Measurements from ENCODE around the gene GJB1. TPM values are rescaled to one million over a fixed set of nuclear protein-coding genes. Genes with fewer than 3 reads are reported as not detected.

GJB1 gene
- total RNA-seq, result 12.3 and 12.4 TPM in 2 replicates
- long read RNA-seq, partial matches to known transcripts, result 0 of 1 reads
- long read RNA-seq, other reads (novel, unspliced or antisense), result 0 of 1 reads

GRCh38 chrX:71222929-71223328 is at the start of gene GJB1:
TSS of gene GJB1 (plus strand) at chrX:71223224. CDS start at chrX:71223708, 484 bp downstream.
- peak within 1 kb of the TSS; percentile 88 for H3K4me3 Mint-ChIP-seq
- H3K27ac Mint-ChIP-seq (ENCODE audit: unreplicated experiment), result peak within 1 kb of the TSS; percentile 91
- H3K9me3 Mint-ChIP-seq, result peaks cover 4% of the 10 kb centered on the region
- peaks cover 3% of the 10 kb centered on the region for H3K36me3 Mint-ChIP-seq (ENCODE audit: low read depth)
- DNase-seq (ENCODE audit: low read depth, low spot score), result peak; percentile 3
- no peaks in the 10 kb centered on the region for H3K27me3 Mint-ChIP-seq (ENCODE audit: low read depth)
- TF ChIP-seq, protein P1, sequence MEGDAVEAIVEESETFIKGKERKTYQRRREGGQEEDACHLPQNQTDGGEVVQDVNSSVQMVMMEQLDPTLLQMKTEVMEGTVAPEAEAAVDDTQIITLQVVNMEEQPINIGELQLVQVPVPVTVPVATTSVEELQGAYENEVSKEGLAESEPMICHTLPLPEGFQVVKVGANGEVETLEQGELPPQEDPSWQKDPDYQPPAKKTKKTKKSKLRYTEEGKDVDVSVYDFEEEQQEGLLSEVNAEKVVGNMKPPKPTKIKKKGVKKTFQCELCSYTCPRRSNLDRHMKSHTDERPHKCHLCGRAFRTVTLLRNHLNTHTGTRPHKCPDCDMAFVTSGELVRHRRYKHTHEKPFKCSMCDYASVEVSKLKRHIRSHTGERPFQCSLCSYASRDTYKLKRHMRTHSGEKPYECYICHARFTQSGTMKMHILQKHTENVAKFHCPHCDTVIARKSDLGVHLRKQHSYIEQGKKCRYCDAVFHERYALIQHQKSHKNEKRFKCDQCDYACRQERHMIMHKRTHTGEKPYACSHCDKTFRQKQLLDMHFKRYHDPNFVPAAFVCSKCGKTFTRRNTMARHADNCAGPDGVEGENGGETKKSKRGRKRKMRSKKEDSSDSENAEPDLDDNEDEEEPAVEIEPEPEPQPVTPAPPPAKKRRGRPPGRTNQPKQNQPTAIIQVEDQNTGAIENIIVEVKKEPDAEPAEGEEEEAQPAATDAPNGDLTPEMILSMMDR (conservative IDR thresholded peaks at IDR 0.05), result no peak
- peaks cover 46% of the 10 kb centered on the region for H3K4me1 Mint-ChIP-seq

DNA sequence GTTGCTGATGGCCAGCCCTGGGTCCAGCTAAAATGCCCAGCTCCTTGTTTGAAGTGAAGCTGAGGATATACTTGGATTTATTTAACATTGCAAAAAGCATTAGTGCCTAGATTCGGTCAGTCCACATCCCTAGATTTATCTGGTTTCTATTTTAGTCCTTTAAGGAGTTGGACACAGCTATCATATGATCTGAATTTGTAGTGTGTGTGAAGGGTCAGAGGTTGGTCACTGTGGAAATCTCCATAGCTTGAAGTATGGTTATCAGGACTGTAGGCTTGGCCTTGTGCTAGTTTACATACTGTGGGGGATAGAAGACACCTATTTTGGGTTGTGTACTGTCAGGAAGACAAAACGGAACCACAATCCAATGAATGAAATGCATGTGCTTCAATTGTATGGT is 49.6 kb upstream of the GJB1 start:
- TF ChIP-seq, protein P1 (conservative IDR thresholded peaks at IDR 0.05), result no peak
- Mint-ChIP-seq H3K27me3 (ENCODE audit: low read depth) (no peaks in the 10 kb centered on the region), H3K4me3 (no peak overlapping the region), H3K36me3 (ENCODE audit: low read depth) (peaks cover 4% of the 10 kb centered on the region), H3K9me3 (peaks cover 9% of the 10 kb centered on the region), H3K27ac (ENCODE audit: unreplicated experiment) (no peak overlapping the region), H3K4me1 (peaks cover 7% of the 10 kb centered on the region)
- no peak for DNase-seq (ENCODE audit: low read depth, low spot score)

- no peaks in the 10 kb centered on the region for H3K27me3 Mint-ChIP-seq (ENCODE audit: low read depth)
Measured at GRCh38 chrX:71174795-71175194, 48.2 kb upstream of the GJB1 start.

DNA sequence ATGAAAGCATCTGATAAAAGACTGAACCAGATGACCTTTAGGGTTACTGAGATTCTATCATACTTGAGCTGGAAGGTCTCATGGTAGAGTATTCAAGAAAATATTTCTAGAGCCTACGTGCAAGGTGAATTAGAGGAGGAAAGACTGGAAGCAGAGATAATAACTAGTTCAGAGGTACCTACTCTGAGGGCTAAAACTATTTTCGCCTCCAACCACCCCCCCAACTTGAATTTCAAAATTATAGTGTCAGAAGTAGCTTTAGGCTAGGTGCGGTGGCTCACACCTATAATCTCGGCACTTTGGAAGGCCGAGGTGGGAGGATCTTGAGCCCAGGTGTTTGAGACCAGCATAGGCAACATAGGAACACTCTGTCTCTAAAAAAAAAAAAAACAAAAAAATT is 47.5 kb upstream of the GJB1 start:
- TF ChIP-seq, protein P1 (conservative IDR thresholded peaks at IDR 0.05), result no peak
- H3K27ac Mint-ChIP-seq (ENCODE audit: unreplicated experiment), result no peak overlapping the region
- H3K36me3 Mint-ChIP-seq (ENCODE audit: low read depth), result no peaks in the 10 kb centered on the region
- no peak for DNase-seq (ENCODE audit: low read depth, low spot score)
- no peaks in the 10 kb centered on the region for H3K27me3 Mint-ChIP-seq (ENCODE audit: low read depth)
- no peak overlapping the region for H3K4me3 Mint-ChIP-seq
- H3K9me3 Mint-ChIP-seq, result peaks cover 12% of the 10 kb centered on the region
- peaks cover 13% of the 10 kb centered on the region for H3K4me1 Mint-ChIP-seq

More at GRCh38 chrX:71174795-71175194, 48.2 kb upstream of the GJB1 start:
- H3K36me3 Mint-ChIP-seq (ENCODE audit: low read depth), result peaks cover 3% of the 10 kb centered on the region
- H3K27ac Mint-ChIP-seq (ENCODE audit: unreplicated experiment), result no peak overlapping the region
- DNase-seq (ENCODE audit: low read depth, low spot score), result no peak
- H3K4me1 Mint-ChIP-seq, result peaks cover 13% of the 10 kb centered on the region
- TF ChIP-seq, protein P1 (conservative IDR thresholded peaks at IDR 0.05), result no peak
- peaks cover 12% of the 10 kb centered on the region for H3K9me3 Mint-ChIP-seq
- no peak overlapping the region for H3K4me3 Mint-ChIP-seq

- no peak overlapping the region for H3K4me3 Mint-ChIP-seq
- H3K9me3 Mint-ChIP-seq, result peaks cover 9% of the 10 kb centered on the region
- no peak for DNase-seq (ENCODE audit: low read depth, low spot score)
- H3K27ac Mint-ChIP-seq (ENCODE audit: unreplicated experiment), result peak overlapping the region; percentile 15
- no peaks in the 10 kb centered on the region for H3K36me3 Mint-ChIP-seq (ENCODE audit: low read depth)
- TF ChIP-seq, protein P1 (conservative IDR thresholded peaks at IDR 0.05), result no peak
- peaks cover 13% of the 10 kb centered on the region for H3K4me1 Mint-ChIP-seq
- H3K27me3 Mint-ChIP-seq (ENCODE audit: low read depth), result no peaks in the 10 kb centered on the region
Measured at GRCh38 chrX:71177327-71177726, 45.7 kb upstream of the GJB1 start.
